ENCODE results near the gene LRP4. TPM values are rescaled to one million over a fixed set of nuclear protein-coding genes. Genes with fewer than 3 reads are reported as not detected.

LRP4 gene
- total RNA-seq, 3 donors from 2014 or later = 5.2 to 7.5 (median 6.4) TPM

- intact Hi-C loops (cut with DNase I; ENCODE audit: low total_unique reads) = no loop called here
- Histone ChIP-seq H3K9me3 (no peaks in the 10 kb centered on the region), H3K4me3 (no peak overlapping the region), H3K4me1 (no peaks in the 10 kb centered on the region), H3K27me3 (no peaks in the 10 kb centered on the region), H3K27ac (no peak overlapping the region), H3K36me3 (no peaks in the 10 kb centered on the region)
- TF ChIP-seq POLR2A (IDR thresholded peaks at IDR 0.05) (no peak), POLR2AphosphoS5 (IDR thresholded peaks at IDR 0.05) (no peak), CTCF (IDR thresholded peaks at IDR 0.05) (no peak)
- DNase-seq (ENCODE audit: low spot score in 2 of 2) = no peak
Observed at GRCh38 chr11:46838501-46838900, 79.8 kb downstream of the LRP4 start.

GRCh38 chr11:46837860-46838259, 80.5 kb downstream of the LRP4 start:
- no peak for DNase-seq (ENCODE audit: low spot score in 2 of 2)
- H3K27ac ChIP-seq = no peak overlapping the region
- no peak overlapping the region for H3K4me3 ChIP-seq
- no peaks in the 10 kb centered on the region for H3K27me3 ChIP-seq
- intact Hi-C loops (cut with DNase I; ENCODE audit: low total_unique reads) = no loop called here
- H3K36me3 ChIP-seq = no peaks in the 10 kb centered on the region
- no peaks in the 10 kb centered on the region for H3K4me1 ChIP-seq
- H3K9me3 ChIP-seq = no peaks in the 10 kb centered on the region
- no peak for TF ChIP-seq POLR2A (IDR thresholded peaks at IDR 0.05)
- TF ChIP-seq CTCF (IDR thresholded peaks at IDR 0.05) = no peak
- no peak for TF ChIP-seq POLR2AphosphoS5 (IDR thresholded peaks at IDR 0.05)

GRCh38 chr11:46836870-46837269, 81.5 kb downstream of the LRP4 start:
- H3K27me3 ChIP-seq = no peaks in the 10 kb centered on the region
- intact Hi-C loops (cut with DNase I; ENCODE audit: low total_unique reads) = no loop called here
- H3K36me3 ChIP-seq = no peaks in the 10 kb centered on the region
- no peak overlapping the region for H3K4me3 ChIP-seq
- no peak overlapping the region for H3K27ac ChIP-seq
- H3K4me1 ChIP-seq = no peaks in the 10 kb centered on the region
- TF ChIP-seq POLR2AphosphoS5 (IDR thresholded peaks at IDR 0.05) (no peak), POLR2A (IDR thresholded peaks at IDR 0.05) (no peak)
- no peaks in the 10 kb centered on the region for H3K9me3 ChIP-seq
- DNase-seq (ENCODE audit: low spot score in 2 of 2) = no peak

- Histone ChIP-seq H3K27me3 (no peaks in the 10 kb centered on the region), H3K4me1 (no peaks in the 10 kb centered on the region), H3K4me3 (no peak overlapping the region), H3K27ac (no peak overlapping the region), H3K36me3 (no peaks in the 10 kb centered on the region), H3K9me3 (no peaks in the 10 kb centered on the region)
- no peak for DNase-seq (ENCODE audit: low spot score in 2 of 2)
- intact Hi-C loops (cut with DNase I; ENCODE audit: low total_unique reads) = no loop called here
- TF ChIP-seq CTCF (IDR thresholded peaks at IDR 0.05) (no peak), POLR2A (IDR thresholded peaks at IDR 0.05) (no peak), POLR2AphosphoS5 (IDR thresholded peaks at IDR 0.05) (no peak)
Observed at GRCh38 chr11:46836431-46836830, 81.9 kb downstream of the LRP4 start.

GRCh38 chr11:46835897-46836296, 82.5 kb downstream of the LRP4 start:
- H3K27ac ChIP-seq = no peak overlapping the region
- no peak overlapping the region for H3K4me3 ChIP-seq
- no peaks in the 10 kb centered on the region for H3K36me3 ChIP-seq
- intact Hi-C loops (cut with DNase I; ENCODE audit: low total_unique reads) = no loop called here
- no peaks in the 10 kb centered on the region for H3K9me3 ChIP-seq
- no peak for DNase-seq (ENCODE audit: low spot score in 2 of 2)
- H3K27me3 ChIP-seq = no peaks in the 10 kb centered on the region
- TF ChIP-seq POLR2AphosphoS5 (IDR thresholded peaks at IDR 0.05) = no peak
- no peak for TF ChIP-seq CTCF (IDR thresholded peaks at IDR 0.05)
- no peaks in the 10 kb centered on the region for H3K4me1 ChIP-seq

GRCh38 chr11:46834821-46835220, 83.5 kb downstream of the LRP4 start:
- no peak overlapping the region for H3K27ac ChIP-seq
- no peak for DNase-seq (ENCODE audit: low spot score in 2 of 2)
- no peaks in the 10 kb centered on the region for H3K9me3 ChIP-seq
- H3K27me3 ChIP-seq = no peaks in the 10 kb centered on the region
- TF ChIP-seq POLR2AphosphoS5 (IDR thresholded peaks at IDR 0.05) = no peak
- TF ChIP-seq POLR2A (IDR thresholded peaks at IDR 0.05) = no peak
- no peak for TF ChIP-seq CTCF (IDR thresholded peaks at IDR 0.05)
- H3K4me3 ChIP-seq = no peak overlapping the region
- H3K4me1 ChIP-seq = no peaks in the 10 kb centered on the region
- intact Hi-C loops (cut with DNase I; ENCODE audit: low total_unique reads) = no loop called here
- no peaks in the 10 kb centered on the region for H3K36me3 ChIP-seq
